NCI-H2081 treated with DMSO at 0.1 percent for 48 hours (cell line): ENCODE data around the gene CABCOCO1.
"Not testable (repeated sequence)": the region's sequence is repeated elsewhere in the genome, so short reads cannot be mapped to it uniquely, and the experiment has no call there.

Experiments used
- DNase-seq: peaks from one replicate; lab custom pipeline; 2025; lab: John Stamatoyannopoulos, UW

Gene CABCOCO1

GRCh38 chr10:61719475-61719874 is 56.7 kb downstream of the CABCOCO1 start:
- not testable (repeated sequence) for DNase-seq

- no peak for DNase-seq
These were observed 57.2 kb downstream of the CABCOCO1 start for GRCh38 chr10:61719906-61720305.

GRCh38 chr10:61721431-61721830 is 58.7 kb downstream of the CABCOCO1 start:
- no peak for DNase-seq

DNA sequence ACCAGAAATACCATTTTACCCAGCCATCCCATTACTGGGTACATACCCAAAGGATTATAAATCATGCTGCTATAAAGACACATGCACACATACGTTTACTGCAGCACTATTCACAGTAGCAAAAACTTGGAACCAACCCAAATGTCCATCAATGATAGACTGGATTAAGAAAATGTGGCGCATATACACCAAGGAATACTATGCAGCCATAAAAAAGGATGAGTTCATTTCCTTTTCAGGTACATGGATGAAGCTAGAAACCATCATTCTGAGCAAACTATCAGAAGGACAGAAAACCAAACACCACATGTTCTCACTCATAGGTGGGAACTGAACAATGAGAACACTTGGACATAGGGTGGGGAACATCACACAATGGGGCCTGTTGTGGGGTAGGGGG is 62.5 kb downstream of the CABCOCO1 start:
- DNase-seq: not testable (repeated sequence)

DNA sequence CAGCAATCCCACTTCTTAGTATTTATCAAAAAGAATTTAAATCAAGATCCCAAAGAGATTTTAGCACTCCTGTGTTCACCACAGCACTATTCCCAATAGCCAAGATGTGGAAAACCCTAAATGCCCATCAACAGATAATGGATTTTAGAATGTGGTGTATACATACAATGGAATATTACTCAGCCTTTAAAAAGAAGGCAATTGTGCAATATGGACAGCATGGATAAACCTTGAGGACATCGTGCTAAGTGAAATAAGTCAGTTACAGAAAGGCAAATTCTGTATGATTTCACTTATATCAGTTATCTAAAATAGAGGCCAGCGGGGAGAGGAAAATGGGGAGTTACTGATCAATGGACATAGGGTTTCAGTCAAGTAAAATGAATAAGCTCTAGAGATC is 66.9 kb downstream of the CABCOCO1 start:
- no peak for DNase-seq

DNA sequence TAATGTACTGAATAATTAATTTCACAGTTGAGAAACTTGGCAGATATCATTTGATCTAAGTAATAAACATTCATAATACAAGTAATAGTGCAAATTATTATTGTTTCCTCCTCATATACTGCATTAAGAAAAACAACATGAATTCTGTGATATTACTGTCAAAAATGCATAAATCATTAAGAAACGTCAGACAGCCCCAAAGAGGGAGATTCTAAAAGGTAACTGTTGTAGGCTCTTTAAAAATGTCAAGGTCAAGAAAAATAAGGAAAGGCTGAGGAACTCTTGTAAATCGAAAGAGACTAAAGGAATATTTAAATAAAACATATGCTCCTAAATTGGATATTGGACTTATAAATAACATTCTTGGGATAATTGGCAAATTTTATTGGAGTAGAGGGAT is 67.9 kb downstream of the CABCOCO1 start:
- DNase-seq: no peak

GRCh38 chr10:61731638-61732037 is 68.9 kb downstream of the CABCOCO1 start:
- no peak for DNase-seq

DNA sequence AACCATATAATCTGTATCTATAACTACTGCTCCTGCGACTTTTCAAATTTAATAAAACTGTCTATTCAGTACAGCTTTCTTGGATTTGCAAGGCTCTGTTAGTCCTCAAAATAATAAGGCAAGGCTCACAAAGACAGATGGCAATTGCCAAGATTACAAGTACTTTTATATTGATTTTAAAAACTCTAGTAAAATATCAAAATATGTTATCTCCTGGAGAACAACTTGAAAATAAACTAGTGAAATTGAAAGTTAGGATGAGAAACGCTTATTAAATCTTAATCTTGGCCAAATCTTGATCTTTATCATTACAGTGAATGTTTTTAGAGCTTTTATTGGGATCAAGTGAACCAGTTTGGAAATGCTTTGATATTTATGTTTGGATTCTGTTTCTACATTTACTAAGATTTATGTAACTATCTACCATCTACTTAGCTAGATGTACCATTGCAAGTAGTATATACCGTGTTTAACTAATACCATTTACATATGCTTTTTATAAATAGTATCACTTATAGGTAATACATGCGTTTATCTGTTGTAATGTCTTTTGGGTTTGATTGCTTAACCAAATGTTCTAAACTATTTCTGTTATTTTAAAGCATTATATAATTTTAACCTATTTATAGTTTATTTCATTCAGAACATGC is 70.0 kb downstream of the CABCOCO1 start:
- no peak for DNase-seq

GRCh38 chr10:61733358-61733940 is 70.7 kb downstream of the CABCOCO1 start:
- no peak for DNase-seq

GRCh38 chr10:61735882-61736281 is 73.2 kb downstream of the CABCOCO1 start:
- no peak for DNase-seq

- not testable (repeated sequence) for DNase-seq
These were observed 74.7 kb downstream of the CABCOCO1 start for GRCh38 chr10:61737455-61737854.

- no peak for DNase-seq
These were observed 80.1 kb downstream of the CABCOCO1 start for GRCh38 chr10:61742812-61743211.

DNA sequence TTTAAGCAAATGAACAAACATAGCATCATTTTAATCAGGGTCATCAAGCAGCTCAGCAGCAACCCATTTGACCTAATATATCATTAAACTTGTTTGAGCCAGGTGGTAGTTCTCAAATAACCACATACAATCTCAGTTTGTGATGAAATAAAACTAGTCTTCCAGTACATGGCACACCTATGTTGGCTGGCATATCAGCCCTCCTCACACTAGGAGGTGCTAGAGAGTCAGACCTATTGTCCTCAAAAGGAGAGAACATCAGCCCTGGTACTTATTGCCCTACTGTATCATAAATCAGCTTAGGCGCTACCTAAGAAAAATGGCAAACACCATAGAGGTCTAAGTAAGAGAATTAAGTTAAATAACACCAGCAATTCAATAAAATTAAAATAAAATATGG is 81.7 kb downstream of the CABCOCO1 start:
- no peak for DNase-seq

DNA sequence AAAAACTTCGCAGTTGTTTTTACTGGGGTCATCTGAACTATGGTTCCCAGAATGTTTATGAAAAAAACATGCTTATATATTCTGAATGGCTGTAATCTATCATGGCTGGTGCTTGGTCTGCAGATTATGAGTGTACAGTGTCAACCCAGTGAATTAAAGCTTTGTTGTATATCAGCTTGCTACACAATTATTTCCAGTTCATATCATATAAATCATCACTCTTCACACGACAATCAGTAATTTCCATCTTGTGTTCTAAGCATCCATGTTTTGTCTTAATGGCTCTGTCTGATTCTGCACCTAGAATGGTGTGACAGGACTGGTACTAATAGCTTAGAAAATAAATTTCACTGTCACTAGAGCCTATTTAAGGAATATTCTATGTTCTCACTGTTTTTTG is 83.6 kb downstream of the CABCOCO1 start:
- no peak for DNase-seq

GRCh38 chr10:61747307-61747706 is 84.6 kb downstream of the CABCOCO1 start:
- DNase-seq: no peak

- no peak for DNase-seq
These were observed 86.6 kb downstream of the CABCOCO1 start for GRCh38 chr10:61749291-61749690.

GRCh38 chr10:61750943-61751471 is 88.3 kb downstream of the CABCOCO1 start:
- DNase-seq: no peak

GRCh38 chr10:61751599-61751998 is 88.9 kb downstream of the CABCOCO1 start:
- no peak for DNase-seq

DNA sequence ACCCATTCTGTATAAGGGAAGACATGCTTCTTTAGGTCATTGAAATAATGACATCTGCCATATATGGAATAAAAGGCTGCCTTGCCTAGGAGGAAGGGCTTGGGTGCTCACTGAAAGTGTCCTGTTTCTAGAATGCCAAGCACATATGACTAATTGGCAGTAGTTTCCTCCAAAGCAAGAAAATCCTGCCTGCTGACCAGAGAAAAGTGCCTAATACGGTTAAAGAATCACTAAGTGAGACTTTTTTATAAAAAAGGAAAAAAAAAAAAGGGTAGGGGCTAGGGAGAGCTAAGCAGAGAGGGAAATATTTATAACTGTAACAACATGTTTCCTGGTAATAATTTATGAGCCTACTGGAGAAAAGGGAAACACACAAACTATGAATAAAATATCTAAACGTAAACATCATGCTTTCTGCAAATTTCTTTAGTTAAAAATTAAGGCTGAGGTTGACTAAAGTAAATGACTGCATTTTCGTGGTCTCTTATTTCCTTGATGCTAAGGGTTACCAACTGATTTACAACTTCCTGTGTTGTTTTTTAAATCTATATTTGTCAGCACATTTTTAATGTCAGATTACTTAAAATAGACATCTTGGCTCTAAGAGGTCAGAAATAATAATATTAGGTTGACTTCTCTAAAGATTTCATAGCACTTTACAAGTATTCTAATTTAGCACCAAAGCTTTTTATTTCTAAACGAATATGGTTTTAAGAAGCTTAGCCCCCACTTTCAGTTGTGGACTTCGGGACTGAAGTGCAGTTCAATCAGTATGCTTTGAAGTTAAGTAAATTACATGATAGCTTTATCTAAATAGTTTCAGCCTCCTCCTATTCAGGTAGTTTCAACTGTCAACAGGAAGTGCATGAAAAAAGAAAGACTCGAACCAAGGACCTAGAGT is 89.6 kb downstream of the CABCOCO1 start:
- no peak for DNase-seq

GRCh38 chr10:61753453-61753852 is 90.7 kb downstream of the CABCOCO1 start:
- DNase-seq: no peak

DNA sequence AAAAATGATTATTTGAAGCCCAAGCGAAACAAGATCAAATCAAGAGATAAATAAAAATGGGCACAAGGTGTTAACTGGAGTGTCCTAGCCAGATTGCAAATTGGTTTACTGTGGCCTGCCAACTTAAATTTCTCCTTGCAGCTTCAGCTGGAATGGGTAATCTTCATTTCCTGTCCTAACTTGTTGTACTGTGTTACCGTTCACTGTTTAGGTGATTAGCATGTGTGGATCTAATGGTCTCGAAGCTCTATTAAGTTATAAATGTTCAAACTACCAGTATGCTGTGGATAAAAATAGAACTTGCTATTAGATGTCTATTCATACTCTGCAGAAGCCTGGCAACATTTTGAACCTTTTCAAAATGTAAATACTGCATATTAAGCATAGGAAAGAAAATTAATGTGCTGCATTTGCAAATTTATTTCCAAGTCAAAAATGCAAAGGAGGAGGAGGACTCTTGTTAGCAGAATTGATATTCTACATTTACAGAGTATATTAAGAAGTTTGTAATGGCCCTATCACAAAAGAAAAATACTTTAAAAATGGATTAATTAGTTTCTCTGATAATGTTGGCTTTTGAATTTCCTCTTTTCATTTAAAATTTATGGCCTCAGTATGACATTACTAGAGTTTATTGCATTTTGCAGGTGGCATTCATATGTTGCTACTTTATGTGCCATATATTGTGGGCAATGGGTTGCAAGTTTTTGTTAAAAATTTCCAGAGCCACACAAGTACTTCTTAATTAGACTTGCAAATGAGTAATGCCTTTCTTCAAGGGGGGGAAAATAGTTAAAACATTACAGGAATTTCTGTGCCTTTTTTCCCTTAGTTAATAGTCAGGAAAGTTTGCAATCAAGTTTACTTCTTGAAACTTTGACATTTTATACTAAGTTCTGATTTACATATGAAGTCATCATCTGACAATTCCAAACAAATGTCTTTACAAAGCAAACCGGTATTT is 92.1 kb downstream of the CABCOCO1 start:
- no peak for DNase-seq

- no peak for DNase-seq
These were observed 94.3 kb downstream of the CABCOCO1 start for GRCh38 chr10:61757001-61757400.
